Stimulated activated CD4-positive, alpha-beta T cell treated with anti-CD3 and anti-CD28 coated beads, Interleukin-12 subunit alpha, Interleukin-12 subunit beta, amount 100 ng/mL, for 24 hours (primary cell): Measurements from ENCODE around the gene BOLA3.
"Not testable (repeated sequence)": the region's sequence is repeated elsewhere in the genome, so short reads cannot be mapped to it uniquely, and the experiment has no call there.

Experiments
- DNase-seq, 2 experiments: peaks; one replicate each; pipeline ENCODE4 v3.0.0-alpha.2; 2020; ENCODE audit warnings: low read depth in 2 of 2

Gene BOLA3

DNA sequence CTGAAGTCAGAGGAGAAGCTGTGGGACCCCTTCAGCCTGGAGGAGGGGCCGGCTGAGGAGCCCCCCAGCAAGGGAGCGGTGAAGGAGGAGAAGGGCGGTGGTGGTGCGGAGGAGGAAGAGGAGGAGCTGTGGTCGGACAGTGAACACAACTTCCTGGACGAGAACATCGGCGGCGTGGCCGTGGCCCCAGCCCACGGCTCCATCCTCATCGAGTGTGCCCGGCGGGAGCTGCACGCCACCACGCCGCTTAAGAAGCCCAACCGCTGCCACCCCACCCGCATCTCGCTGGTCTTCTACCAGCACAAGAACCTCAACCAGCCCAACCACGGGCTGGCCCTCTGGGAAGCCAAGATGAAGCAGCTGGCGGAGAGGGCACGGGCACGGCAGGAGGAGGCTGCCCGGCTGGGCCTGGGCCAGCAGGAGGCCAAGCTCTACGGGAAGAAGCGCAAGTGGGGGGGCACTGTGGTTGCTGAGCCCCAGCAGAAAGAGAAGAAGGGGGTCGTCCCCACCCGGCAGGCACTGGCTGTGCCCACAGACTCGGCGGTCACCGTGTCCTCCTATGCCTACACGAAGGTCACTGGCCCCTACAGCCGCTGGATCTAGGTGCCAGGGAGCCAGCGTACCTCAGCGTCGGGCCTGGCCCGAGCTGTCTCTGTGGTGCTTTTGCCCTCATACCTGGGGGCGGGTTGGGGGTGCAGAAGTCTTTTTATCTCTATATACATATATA, 46.0 kb downstream of the BOLA3 start:
- no peak for DNase-seq

- no peak for DNase-seq
Measured at GRCh38 chr2:74100254-74101216, 47.2 kb downstream of the BOLA3 start.

DNA sequence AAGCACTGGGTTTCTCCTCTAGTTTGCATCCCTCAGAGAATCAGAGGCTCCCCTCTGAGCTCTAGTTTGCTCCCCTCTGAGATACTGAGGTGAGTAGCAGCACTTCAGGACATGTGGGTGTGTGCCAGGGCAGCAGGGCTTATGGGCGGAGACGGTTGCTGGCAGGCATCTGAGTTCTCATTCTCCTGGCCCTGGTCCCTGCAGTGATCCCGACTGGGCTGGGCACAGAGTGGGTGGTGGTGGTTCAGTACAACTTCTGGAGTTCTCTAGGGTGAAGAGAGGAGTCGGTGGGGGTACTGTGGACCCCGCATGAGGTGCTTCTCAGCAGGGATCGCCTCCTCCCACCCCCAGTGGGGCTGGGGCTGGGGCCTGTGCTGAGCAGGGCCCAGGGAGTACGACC, 47.9 kb downstream of the BOLA3 start:
- no peak for DNase-seq

GRCh38 chr2:74099271-74099670, 48.4 kb downstream of the BOLA3 start:
- DNase-seq: no peak

- no peak for DNase-seq
Measured at GRCh38 chr2:74097574-74097973, 50.1 kb downstream of the BOLA3 start.

DNA sequence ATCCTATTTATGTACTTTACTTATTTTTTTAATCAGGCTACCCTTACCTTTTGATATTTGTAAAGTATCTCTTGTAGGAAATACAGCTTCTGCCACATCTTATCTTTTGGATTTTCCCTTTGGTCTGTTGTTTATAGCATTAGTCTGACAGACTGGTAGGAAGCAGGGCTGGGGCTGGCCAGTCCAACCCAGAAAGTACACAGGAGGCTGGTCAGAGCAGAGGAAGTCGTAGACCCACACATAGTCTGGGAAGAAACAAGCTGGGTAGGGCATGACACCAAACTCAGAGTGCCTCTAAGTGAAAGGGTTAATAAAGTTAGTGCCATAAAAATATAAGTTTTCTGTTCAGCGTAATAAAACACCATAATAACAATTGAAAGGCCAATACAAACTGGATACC, 51.7 kb downstream of the BOLA3 start:
- DNase-seq: no peak

- DNase-seq: no peak
Measured at GRCh38 chr2:74095632-74096031, 52.1 kb downstream of the BOLA3 start.

GRCh38 chr2:74094291-74094690, 53.4 kb downstream of the BOLA3 start:
- DNase-seq: no peak

DNA sequence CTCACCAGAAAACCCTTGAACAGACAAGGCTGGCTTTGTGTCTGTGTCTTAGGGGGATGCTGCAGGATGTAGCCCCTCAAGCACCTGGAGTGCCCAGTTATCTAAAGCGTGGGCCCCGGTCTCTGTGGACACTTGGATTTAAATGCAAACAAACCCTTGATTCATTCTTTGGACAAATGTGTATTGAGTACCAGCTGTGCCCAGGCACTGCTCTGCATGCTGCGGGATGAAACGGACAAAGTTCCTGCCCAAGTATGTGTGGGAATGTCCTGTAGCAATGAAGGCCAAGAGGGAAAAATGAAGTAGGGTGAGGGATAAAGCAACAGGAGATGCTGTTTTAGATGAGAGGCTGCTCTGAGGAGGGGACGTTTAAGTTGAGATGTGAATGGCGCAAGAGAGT, 53.9 kb downstream of the BOLA3 start:
- DNase-seq: no peak

DNA sequence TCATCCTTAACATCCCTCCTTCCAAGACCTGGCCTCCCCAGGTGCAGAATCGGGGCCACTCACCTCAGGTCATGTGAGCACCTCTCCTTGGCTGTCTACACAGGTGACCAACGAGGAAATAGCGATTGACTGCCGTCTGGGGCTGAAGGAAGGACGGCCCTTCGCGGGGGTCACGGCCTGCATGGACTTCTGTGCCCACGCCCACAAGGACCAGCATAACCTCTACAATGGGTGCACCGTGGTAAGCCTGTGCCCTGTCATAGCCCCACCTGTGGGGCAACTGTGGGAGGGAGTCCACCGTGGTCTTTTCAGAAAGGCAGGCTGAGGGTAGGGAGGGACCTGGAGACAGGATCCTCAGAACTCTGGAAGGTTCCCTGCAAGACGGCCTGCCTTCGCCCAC, 54.3 kb downstream of the BOLA3 start:
- no peak for DNase-seq

DNA sequence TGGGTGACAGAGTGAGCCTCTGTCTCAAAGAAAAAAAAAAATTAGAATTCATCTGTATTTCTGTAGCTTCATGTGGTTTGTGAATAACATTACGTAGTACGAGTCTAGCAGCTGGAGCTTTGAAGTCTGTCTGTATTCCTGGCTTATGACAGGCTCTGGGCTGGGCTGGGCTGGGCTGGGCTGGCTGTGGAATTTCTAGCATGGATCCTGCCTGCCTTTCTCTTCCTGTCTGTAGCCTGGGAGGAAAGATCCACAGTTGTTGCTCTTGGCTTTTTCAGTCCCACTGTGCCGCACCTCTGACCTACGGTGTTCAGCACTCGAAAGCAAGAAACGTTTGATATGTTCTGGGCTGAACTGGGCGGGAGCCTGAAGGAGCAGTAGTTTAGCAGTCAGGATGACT, 55.4 kb downstream of the BOLA3 start:
- DNase-seq: no peak

GRCh38 chr2:74091391-74091790, 56.3 kb downstream of the BOLA3 start:
- no peak for DNase-seq

DNA sequence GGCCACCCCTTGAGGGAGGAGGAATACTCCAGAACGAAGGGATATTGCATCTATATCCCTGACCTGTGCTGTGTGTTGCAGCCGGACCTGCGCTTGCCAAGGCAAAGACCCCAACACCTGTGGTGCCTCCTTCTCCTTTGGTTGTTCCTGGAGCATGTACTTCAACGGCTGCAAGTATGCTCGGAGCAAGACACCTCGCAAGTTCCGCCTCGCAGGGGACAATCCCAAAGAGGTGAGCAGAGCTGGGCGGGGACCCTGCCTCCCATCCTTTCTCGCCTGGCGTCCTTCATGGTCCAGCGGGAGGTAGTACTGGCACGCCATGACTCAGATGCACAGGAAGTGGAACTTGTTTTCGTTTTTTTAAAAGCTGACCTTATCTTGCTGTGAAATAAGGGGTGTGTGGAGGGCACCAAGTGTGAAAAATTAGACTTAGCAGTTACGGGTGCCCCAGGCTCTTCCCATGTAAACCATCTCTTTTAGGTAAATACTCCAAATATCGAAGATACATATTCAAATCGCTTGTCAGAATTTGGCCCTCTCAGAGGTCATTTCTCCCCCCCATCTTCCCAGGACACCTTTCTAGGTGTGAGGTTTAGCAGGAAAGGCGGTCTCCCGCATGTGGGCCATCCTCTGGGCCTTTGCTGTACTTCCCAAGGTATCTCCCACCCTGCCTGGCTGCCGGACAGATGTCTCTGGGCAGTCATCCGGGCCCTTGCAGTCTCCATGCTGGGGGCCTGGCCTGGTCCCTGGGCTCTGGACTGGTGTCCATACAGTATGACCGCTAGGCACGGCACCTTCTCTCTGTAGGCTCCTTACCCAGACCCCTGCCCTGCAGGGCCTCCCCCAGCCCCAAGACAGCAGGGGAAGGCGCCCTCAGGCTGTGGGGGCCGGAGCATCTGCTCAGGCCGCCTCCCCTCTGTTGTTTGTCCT, 57.6 kb downstream of the BOLA3 start:
- no peak for DNase-seq

DNA sequence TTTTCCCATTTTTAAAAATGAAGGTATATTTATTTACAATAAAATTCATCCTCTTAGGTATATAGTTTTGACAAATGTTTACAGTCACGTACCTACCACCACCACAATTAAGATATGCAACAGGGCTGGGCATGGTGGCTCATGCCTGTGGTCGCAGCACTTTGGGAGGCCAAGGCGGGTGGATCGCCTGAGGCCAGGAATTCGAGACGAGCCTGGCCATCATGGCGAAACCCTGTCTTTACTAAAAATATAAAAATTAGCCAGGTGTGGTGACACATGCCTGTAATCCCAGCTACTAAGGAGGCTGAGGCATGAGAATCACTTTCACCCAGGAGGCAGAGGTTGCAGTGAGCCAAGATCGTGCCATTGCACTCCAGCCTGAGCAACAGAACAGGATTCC, 59.0 kb downstream of the BOLA3 start:
- DNase-seq: not testable (repeated sequence)

- no peak for DNase-seq
Measured at GRCh38 chr2:74087696-74088095, 60.0 kb downstream of the BOLA3 start.

- DNase-seq: no peak
Measured at GRCh38 chr2:74086021-74086420, 61.7 kb downstream of the BOLA3 start.
